Measurements from ENCODE around the gene BBS9.

Gene BBS9

DNA sequence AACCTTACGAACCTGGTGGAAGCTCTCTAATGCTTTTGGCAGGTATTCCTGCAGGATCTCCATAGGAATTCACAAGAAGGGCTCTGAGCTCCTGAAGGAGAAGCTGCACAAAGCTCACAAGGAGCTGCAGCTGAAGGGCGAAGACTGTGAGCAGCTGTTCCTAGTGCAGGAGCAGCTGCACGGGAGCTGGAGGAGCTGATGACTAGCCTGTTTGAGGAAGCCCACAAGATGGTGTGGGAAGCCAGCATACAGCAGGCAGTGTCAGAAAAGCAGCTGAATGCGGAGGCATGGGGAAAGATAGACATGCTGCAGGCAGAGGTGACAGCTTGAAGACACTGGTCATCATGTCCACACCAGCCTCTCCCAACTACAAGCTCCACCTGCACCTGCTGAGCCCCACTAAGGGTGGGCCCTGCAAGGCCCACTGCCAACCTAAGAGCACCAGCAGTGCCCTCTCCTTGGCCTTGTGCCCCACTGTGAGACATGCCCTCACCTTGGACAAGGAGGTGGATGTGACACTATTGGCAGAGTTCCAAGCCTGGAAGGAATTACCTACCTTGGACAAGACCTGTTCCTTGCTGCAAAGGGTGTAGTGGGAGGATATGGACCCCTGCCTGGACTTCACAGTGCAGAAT lies 250.6 kb downstream of the BBS9 start:
- DNase-seq (ENCODE audit: low read depth): no peak

DNA sequence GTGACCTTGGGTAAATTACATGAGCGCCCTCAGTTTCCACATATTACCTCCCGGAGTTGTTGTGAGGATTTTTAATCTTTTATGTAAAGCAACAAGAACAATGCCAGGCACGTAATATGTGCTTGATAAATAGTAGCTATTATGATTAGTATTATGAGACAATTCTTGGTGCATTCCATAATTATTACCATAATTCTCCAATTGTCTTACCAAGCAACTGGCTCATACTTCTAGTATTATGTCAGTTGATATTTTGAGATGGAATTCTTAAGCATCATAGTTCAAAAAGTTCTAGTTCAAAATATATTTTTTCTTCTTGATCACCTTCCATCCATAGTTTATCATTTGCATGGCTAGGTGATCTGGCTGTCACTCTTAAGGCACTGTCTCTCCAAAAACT lies 259.0 kb downstream of the BBS9 start:
- DNase-seq (ENCODE audit: low read depth): no peak

More for the DNA sequence above, 250.6 kb downstream of the BBS9 start:
- no peaks in the 10 kb centered on the region for H3K27me3 ChIP-seq (replicated peaks; ENCODE audit: control insufficient read depth, insufficient read depth, low read length)
- H3K9me3 ChIP-seq (ENCODE audit: control insufficient read depth, low read length): no peaks in the 10 kb centered on the region
- H3K4me1 ChIP-seq (ENCODE audit: control insufficient read depth, insufficient read depth, low read length): no peaks in the 10 kb centered on the region
- H3K36me3 ChIP-seq (ENCODE audit: control insufficient read depth, insufficient read depth, low read length, severe bottlenecking): peaks cover 8% of the 10 kb centered on the region
- no peak overlapping the region for H3K9ac ChIP-seq (ENCODE audit: low read length)
- H3K4me3 ChIP-seq (ENCODE audit: low read length): no peak overlapping the region

GRCh38 chr7:33392148-33392547 lies 262.8 kb downstream of the BBS9 start:
- Histone ChIP-seq H3K27me3 (replicated peaks; ENCODE audit: control insufficient read depth, insufficient read depth, low read length) (no peaks in the 10 kb centered on the region), H3K4me3 (ENCODE audit: low read length) (no peak overlapping the region), H3K4me1 (ENCODE audit: control insufficient read depth, insufficient read depth, low read length) (no peaks in the 10 kb centered on the region), H3K36me3 (ENCODE audit: control insufficient read depth, insufficient read depth, low read length, severe bottlenecking) (peaks cover 7% of the 10 kb centered on the region), H3K9me3 (ENCODE audit: control insufficient read depth, low read length) (no peaks in the 10 kb centered on the region), H3K9ac (ENCODE audit: low read length) (no peak overlapping the region)
- DNase-seq (ENCODE audit: low read depth): no peak

More for the DNA sequence above, 259.0 kb downstream of the BBS9 start:
- no peak overlapping the region for H3K9ac ChIP-seq (ENCODE audit: low read length)
- H3K9me3 ChIP-seq (ENCODE audit: control insufficient read depth, low read length): no peaks in the 10 kb centered on the region
- no peaks in the 10 kb centered on the region for H3K27me3 ChIP-seq (replicated peaks; ENCODE audit: control insufficient read depth, insufficient read depth, low read length)
- no peak overlapping the region for H3K4me3 ChIP-seq (ENCODE audit: low read length)
- H3K4me1 ChIP-seq (ENCODE audit: control insufficient read depth, insufficient read depth, low read length): no peaks in the 10 kb centered on the region
- peaks cover 10% of the 10 kb centered on the region for H3K36me3 ChIP-seq (ENCODE audit: control insufficient read depth, insufficient read depth, low read length, severe bottlenecking)

- H3K9ac ChIP-seq (ENCODE audit: low read length): no peak overlapping the region
- peaks cover 3% of the 10 kb centered on the region for H3K36me3 ChIP-seq (ENCODE audit: control insufficient read depth, insufficient read depth, low read length, severe bottlenecking)
- H3K4me1 ChIP-seq (ENCODE audit: control insufficient read depth, insufficient read depth, low read length): no peaks in the 10 kb centered on the region
- no peak overlapping the region for H3K4me3 ChIP-seq (ENCODE audit: low read length)
- H3K27me3 ChIP-seq (replicated peaks; ENCODE audit: control insufficient read depth, insufficient read depth, low read length): no peaks in the 10 kb centered on the region
- H3K9me3 ChIP-seq (ENCODE audit: control insufficient read depth, low read length): no peaks in the 10 kb centered on the region
- no peak for DNase-seq (ENCODE audit: low read depth)
Measured at GRCh38 chr7:33393770-33394169, 264.4 kb downstream of the BBS9 start.

GRCh38 chr7:33395340-33395739 lies 266.0 kb downstream of the BBS9 start:
- Histone ChIP-seq H3K27me3 (replicated peaks; ENCODE audit: control insufficient read depth, insufficient read depth, low read length) (no peaks in the 10 kb centered on the region), H3K4me1 (ENCODE audit: control insufficient read depth, insufficient read depth, low read length) (no peaks in the 10 kb centered on the region), H3K9ac (ENCODE audit: low read length) (no peak overlapping the region), H3K4me3 (ENCODE audit: low read length) (no peak overlapping the region), H3K36me3 (ENCODE audit: control insufficient read depth, insufficient read depth, low read length, severe bottlenecking) (no peaks in the 10 kb centered on the region), H3K9me3 (ENCODE audit: control insufficient read depth, low read length) (no peaks in the 10 kb centered on the region)
- no peak for DNase-seq (ENCODE audit: low read depth)

DNA sequence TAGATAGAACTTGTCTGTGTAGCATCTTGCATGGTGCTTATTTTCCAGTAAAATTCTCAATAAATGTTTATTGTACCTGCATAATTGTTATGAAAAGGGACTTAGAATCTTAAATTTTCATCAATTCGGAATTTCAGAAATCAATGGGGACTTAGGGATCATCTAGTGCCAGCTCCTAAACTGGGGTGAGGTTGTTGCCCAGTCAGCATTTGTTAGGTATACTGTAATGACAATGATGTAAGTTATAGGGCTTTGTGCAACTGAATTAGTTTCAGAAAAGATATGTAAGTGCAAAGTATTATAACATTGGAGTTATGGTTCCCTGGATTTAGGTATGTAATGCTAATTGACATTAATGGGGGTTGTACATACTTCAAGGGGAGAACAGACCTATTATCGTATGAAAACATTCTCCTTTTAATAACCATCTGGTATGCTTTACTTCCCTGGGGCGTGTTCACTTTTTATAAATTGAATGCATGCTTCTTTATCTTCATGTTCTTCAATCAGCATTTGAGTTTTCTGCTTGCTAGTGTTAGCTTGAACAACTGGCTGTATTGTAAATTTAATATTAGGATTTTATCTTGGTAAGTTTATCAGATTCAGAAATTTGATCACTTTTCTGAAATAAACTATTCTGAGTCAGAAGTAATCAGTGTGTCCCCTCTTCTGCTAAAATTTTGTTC lies 270.3 kb downstream of the BBS9 start:
- no peak overlapping the region for H3K4me3 ChIP-seq (ENCODE audit: low read length)
- no peaks in the 10 kb centered on the region for H3K4me1 ChIP-seq (ENCODE audit: control insufficient read depth, insufficient read depth, low read length)
- no peaks in the 10 kb centered on the region for H3K36me3 ChIP-seq (ENCODE audit: control insufficient read depth, insufficient read depth, low read length, severe bottlenecking)
- no peaks in the 10 kb centered on the region for H3K9me3 ChIP-seq (ENCODE audit: control insufficient read depth, low read length)
- no peaks in the 10 kb centered on the region for H3K27me3 ChIP-seq (replicated peaks; ENCODE audit: control insufficient read depth, insufficient read depth, low read length)
- no peak for DNase-seq (ENCODE audit: low read depth)
- no peak overlapping the region for H3K9ac ChIP-seq (ENCODE audit: low read length)

GRCh38 chr7:33400214-33400538 lies 270.8 kb downstream of the BBS9 start:
- DNase-seq (ENCODE audit: low read depth): no peak
- Histone ChIP-seq H3K4me3 (ENCODE audit: low read length) (no peak overlapping the region), H3K36me3 (ENCODE audit: control insufficient read depth, insufficient read depth, low read length, severe bottlenecking) (no peaks in the 10 kb centered on the region)

DNA sequence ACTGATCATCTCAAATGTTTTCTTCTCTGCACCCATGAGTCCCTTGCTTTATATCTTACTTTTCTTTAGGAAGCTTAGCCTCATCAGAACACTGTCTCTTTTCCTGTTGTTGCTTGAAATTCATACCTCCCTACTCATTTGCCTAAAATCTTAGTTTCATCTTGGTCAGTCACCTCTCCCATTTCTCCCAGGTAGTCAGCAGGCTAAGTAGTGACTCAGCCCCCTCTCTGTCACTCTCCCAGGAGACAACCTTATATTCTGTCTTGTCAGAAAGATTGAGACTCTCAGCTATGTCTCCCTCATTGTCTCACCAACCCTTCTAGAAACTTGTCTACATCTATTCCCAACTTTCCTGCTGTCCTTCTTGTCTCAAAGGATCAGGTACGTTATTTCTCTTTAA lies 280.9 kb downstream of the BBS9 start:
- peaks cover 8% of the 10 kb centered on the region for H3K9me3 ChIP-seq (ENCODE audit: control insufficient read depth, low read length)
- no peak overlapping the region for H3K9ac ChIP-seq (ENCODE audit: low read length)

More at GRCh38 chr7:33400214-33400538, 270.8 kb downstream of the BBS9 start:
- Histone ChIP-seq H3K27me3 (replicated peaks; ENCODE audit: control insufficient read depth, insufficient read depth, low read length) (no peaks in the 10 kb centered on the region), H3K9ac (ENCODE audit: low read length) (no peak overlapping the region), H3K4me1 (ENCODE audit: control insufficient read depth, insufficient read depth, low read length) (no peaks in the 10 kb centered on the region), H3K9me3 (ENCODE audit: control insufficient read depth, low read length) (no peaks in the 10 kb centered on the region)

DNA sequence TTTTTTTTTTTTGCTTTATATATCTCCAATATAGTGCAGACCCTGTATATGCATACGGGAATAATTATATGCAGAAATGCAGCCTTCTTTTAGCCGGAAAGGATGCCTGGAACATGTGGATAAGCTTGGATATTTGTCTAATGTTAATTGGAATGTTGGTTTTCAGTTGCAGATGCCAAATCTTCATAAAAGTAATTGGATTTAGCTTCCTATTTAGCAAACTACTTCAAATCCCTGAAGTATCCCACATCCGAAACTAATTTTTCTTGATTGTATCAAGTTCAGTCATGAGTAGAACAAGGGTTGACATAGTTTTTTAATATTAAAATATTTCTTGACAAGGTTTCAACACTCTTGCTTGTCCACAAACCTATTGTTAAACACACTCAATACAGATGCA lies 281.7 kb downstream of the BBS9 start:
- Histone ChIP-seq H3K27me3 (replicated peaks; ENCODE audit: control insufficient read depth, insufficient read depth, low read length) (no peaks in the 10 kb centered on the region), H3K4me1 (ENCODE audit: control insufficient read depth, insufficient read depth, low read length) (no peaks in the 10 kb centered on the region), H3K9me3 (ENCODE audit: control insufficient read depth, low read length) (peaks cover 8% of the 10 kb centered on the region), H3K36me3 (ENCODE audit: control insufficient read depth, insufficient read depth, low read length, severe bottlenecking) (no peaks in the 10 kb centered on the region), H3K4me3 (ENCODE audit: low read length) (no peak overlapping the region), H3K9ac (ENCODE audit: low read length) (no peak overlapping the region)
- DNase-seq (ENCODE audit: low read depth): no peak

More for the DNA sequence above, 280.9 kb downstream of the BBS9 start:
- no peak for DNase-seq (ENCODE audit: low read depth)
- no peaks in the 10 kb centered on the region for H3K4me1 ChIP-seq (ENCODE audit: control insufficient read depth, insufficient read depth, low read length)
- no peaks in the 10 kb centered on the region for H3K36me3 ChIP-seq (ENCODE audit: control insufficient read depth, insufficient read depth, low read length, severe bottlenecking)
- no peaks in the 10 kb centered on the region for H3K27me3 ChIP-seq (replicated peaks; ENCODE audit: control insufficient read depth, insufficient read depth, low read length)
- no peak overlapping the region for H3K4me3 ChIP-seq (ENCODE audit: low read length)

DNA sequence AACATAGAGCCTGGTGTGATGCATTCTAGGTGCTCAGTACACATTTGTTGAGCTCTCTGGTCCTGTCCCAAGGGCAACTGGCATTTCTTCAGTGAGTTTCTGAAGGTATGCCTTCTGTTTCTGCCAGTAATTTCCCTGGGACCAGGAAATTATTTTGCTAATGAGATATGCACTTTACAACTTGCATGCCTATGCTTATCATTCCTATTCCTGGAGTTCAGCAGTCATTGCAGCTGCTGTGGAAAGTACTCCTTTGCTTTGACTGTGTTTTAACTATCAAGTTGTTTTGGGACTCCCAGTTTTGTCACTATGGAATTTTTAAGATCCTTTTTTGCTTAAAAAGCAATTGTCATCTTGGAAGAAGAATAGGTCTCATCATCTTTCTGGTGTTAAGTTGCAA lies 283.0 kb downstream of the BBS9 start:
- Histone ChIP-seq H3K4me1 (ENCODE audit: control insufficient read depth, insufficient read depth, low read length) (no peaks in the 10 kb centered on the region), H3K36me3 (ENCODE audit: control insufficient read depth, insufficient read depth, low read length, severe bottlenecking) (no peaks in the 10 kb centered on the region), H3K9ac (ENCODE audit: low read length) (no peak overlapping the region), H3K27me3 (replicated peaks; ENCODE audit: control insufficient read depth, insufficient read depth, low read length) (no peaks in the 10 kb centered on the region), H3K9me3 (ENCODE audit: control insufficient read depth, low read length) (peaks cover 8% of the 10 kb centered on the region), H3K4me3 (ENCODE audit: low read length) (no peak overlapping the region)
- no peak for DNase-seq (ENCODE audit: low read depth)

DNA sequence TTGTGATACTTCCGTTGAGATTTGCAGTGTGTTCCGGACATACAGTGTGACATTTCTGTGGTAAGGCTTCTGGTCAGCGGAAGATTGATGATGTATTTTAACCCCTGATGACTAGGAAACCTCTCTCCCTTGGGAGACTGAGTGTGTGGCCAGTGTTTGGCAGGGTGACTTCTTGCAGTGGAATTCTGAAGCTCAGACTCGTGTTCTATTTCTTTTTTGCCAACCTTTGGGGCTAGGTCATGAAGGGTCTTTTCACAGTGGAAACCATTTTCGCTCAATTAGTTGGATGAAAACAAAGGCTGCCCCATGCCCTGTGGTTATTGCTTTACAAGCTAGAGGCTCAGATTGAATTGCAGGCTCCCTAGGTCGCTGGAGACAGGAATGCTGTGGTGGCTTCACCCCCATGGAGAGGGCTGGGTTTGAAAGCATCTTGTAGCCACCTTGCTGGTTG lies 288.9 kb downstream of the BBS9 start:
- H3K27me3 ChIP-seq (replicated peaks; ENCODE audit: control insufficient read depth, insufficient read depth, low read length): no peaks in the 10 kb centered on the region
- H3K9me3 ChIP-seq (ENCODE audit: control insufficient read depth, low read length): no peaks in the 10 kb centered on the region
- peaks cover 14% of the 10 kb centered on the region for H3K4me1 ChIP-seq (ENCODE audit: control insufficient read depth, insufficient read depth, low read length)
- DNase-seq (ENCODE audit: low read depth): no peak
- no peak overlapping the region for H3K9ac ChIP-seq (ENCODE audit: low read length)
- no peak overlapping the region for H3K4me3 ChIP-seq (ENCODE audit: low read length)
- no peaks in the 10 kb centered on the region for H3K36me3 ChIP-seq (ENCODE audit: control insufficient read depth, insufficient read depth, low read length, severe bottlenecking)
